Suprapubic skin (tissue), 4 donors: ENCODE data around the gene SLC11A1. TPM values are rescaled to one million over a fixed set of nuclear protein-coding genes. Genes with fewer than 3 reads are reported as not detected.

Source experiments
- DNase-seq, 2 donors: peaks; one replicate each; pipeline ENCODE4 v3.0.0-alpha.2; 2019; ENCODE audit warnings: low spot score in 2 of 2
- H3K27ac ChIP-seq: fragments of 200-600 bp; sonication (generic); one replicate; pipeline ENCODE4 v1.5.1; 2019
- H3K27me3 ChIP-seq: fragments of 200-600 bp; sonication (generic); one replicate; pipeline ENCODE4 v1.5.1; 2019
- H3K36me3 ChIP-seq: fragments of 200-600 bp; sonication (generic); one replicate; pipeline ENCODE4 v1.5.1; 2019
- H3K4me1 ChIP-seq: fragments of 200-600 bp; sonication (generic); one replicate; pipeline ENCODE4 v1.5.1; 2019
- H3K4me3 ChIP-seq: fragments of 200-600 bp; sonication (generic); one replicate; pipeline ENCODE4 v1.5.1; 2019; ENCODE audit warnings: mild to moderate bottlenecking
- H3K9me3 ChIP-seq: fragments of 200-600 bp; sonication (generic); one replicate; pipeline ENCODE4 v1.5.1; 2019
- EP300 ChIP-seq: sonication (generic); formaldehyde crosslinking; IDR thresholded peaks from one replicate; pipeline ENCODE4 v1.6.1; 2017; ENCODE audit warnings: antibody characterized with exemption
- POLR2A ChIP-seq, 2 donors: fragments of 450-650 bp; IDR thresholded peaks; one replicate each; pipeline ENCODE4 v1.6.1; 2017; ENCODE audit warnings: antibody characterized with exemption in 2 of 2, mild to moderate bottlenecking in 2 of 2, moderate library complexity in 2 of 2
- POLR2AphosphoS5 ChIP-seq, 3 donors: sonication (generic); formaldehyde crosslinking; IDR thresholded peaks; one replicate each; pipeline ENCODE4 v1.6.1; 2017; ENCODE audit warnings: antibody characterized with exemption in 3 of 3
- total RNA-seq, 4 donors: library from RNA; depleted of rRNA; stranded (reverse); fragments of >200 nt; gene quantifications; one replicate each; pipeline ENCODE4 v1.1.0, GENCODE V29; 2016
- TF ChIP-seq, protein P1 (sequence below), 2 donors: fragments of 200-600 bp in 1 of 2; fragments of 450-650 bp in 1 of 2; sonication (generic) in 1 of 2; IDR thresholded peaks; one replicate each; pipeline ENCODE4 v1.5.1; 2016 to 2019; ENCODE audit warnings: antibody characterized with exemption in 2 of 2, mild to moderate bottlenecking in 1 of 2, moderate library complexity in 1 of 2

SLC11A1 gene
- total RNA-seq, 4 donors from 2014 or later: 0.78 to 16.1 (median 7.6) TPM

DNA sequence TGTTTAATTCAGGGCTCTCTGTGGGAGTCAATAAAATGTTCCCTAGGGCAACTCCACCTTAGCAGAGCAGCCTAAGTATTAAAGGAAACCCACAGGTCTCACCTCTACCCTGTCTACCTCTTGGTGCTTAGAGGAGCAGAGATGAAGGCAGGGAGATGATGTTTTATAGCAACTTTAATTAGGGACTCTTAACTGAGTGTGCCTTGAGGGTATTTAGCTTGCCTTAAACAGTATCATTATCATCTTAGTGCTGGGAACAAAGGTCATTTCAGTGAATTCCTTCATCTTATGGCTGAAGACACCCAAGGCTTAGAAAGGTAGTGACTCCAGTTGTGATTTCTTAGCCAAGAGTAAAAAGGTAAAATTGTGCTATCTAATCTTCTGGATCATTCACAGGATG is 63.5 kb downstream of the SLC11A1 start:
- peaks cover 6% of the 10 kb centered on the region for H3K4me1 ChIP-seq
- no peaks in the 10 kb centered on the region for H3K9me3 ChIP-seq
- no peak for TF ChIP-seq EP300
- no peak for TF ChIP-seq POLR2A (IDR thresholded peaks at IDR 0.05)
- TF ChIP-seq, protein P1, sequence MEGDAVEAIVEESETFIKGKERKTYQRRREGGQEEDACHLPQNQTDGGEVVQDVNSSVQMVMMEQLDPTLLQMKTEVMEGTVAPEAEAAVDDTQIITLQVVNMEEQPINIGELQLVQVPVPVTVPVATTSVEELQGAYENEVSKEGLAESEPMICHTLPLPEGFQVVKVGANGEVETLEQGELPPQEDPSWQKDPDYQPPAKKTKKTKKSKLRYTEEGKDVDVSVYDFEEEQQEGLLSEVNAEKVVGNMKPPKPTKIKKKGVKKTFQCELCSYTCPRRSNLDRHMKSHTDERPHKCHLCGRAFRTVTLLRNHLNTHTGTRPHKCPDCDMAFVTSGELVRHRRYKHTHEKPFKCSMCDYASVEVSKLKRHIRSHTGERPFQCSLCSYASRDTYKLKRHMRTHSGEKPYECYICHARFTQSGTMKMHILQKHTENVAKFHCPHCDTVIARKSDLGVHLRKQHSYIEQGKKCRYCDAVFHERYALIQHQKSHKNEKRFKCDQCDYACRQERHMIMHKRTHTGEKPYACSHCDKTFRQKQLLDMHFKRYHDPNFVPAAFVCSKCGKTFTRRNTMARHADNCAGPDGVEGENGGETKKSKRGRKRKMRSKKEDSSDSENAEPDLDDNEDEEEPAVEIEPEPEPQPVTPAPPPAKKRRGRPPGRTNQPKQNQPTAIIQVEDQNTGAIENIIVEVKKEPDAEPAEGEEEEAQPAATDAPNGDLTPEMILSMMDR (IDR thresholded peaks at IDR 0.05): no peak
- TF ChIP-seq POLR2AphosphoS5 (IDR thresholded peaks at IDR 0.05): no peak
- H3K27ac ChIP-seq: no peak overlapping the region
- peaks cover 25% of the 10 kb centered on the region for H3K36me3 ChIP-seq
- H3K4me3 ChIP-seq: no peak overlapping the region
- DNase-seq: no peak
- H3K27me3 ChIP-seq: no peaks in the 10 kb centered on the region

Other genes starting within 250 kb of the SLC11A1 start
- 1 to 10 TPM in 1 of 4 donors, under 1 TPM in 1, not detected in 2; 0.87 to 1.0 TPM for gene CXCR1, start 215.3 kb upstream of the SLC11A1 start, total RNA-seq
- gene ARPC2, start 165.1 kb upstream of the SLC11A1 start, total RNA-seq: 100 to 1,000 TPM; 267 to 384 (median 275) TPM
- 1 to 10 TPM in 2 of 4 donors, under 1 TPM in 1, not detected in 1; 0.98 to 2.0 (median 1.6) TPM for gene GPBAR1, start 121.3 kb upstream of the SLC11A1 start, total RNA-seq
- 100 to 1,000 TPM; 103 to 154 (median 144) TPM for gene AAMP, start 112.1 kb upstream of the SLC11A1 start, total RNA-seq
- gene PNKD, start 111.8 kb upstream of the SLC11A1 start, total RNA-seq: 10 to 100 TPM; 33.4 to 66.4 (median 49.4) TPM
- gene TMBIM1, start 89.8 kb upstream of the SLC11A1 start, total RNA-seq: 100 to 1,000 TPM; 234 to 370 (median 319) TPM
- gene CATIP, start 25.4 kb upstream of the SLC11A1 start, total RNA-seq: not detected
- 100 to 1,000 TPM in 2 of 4 donors, 10 to 100 TPM in 2; 70.3 to 140 (median 99.5) TPM for gene CTDSP1, start 17.6 kb downstream of the SLC11A1 start, total RNA-seq
- gene VIL1, start 36.9 kb downstream of the SLC11A1 start, total RNA-seq: 1 to 10 TPM in 2 of 4 donors, under 1 TPM in 2; 0.21 to 3.3 (median 1.1) TPM
- 10 to 100 TPM; 10.2 to 25.9 (median 20.5) TPM for gene USP37, start 186.1 kb downstream of the SLC11A1 start, total RNA-seq
- gene CNOT9, start 186.6 kb downstream of the SLC11A1 start, total RNA-seq: 10 to 100 TPM; 41.9 to 77.6 (median 46.7) TPM
- 1 to 10 TPM in 3 of 4 donors, under 1 TPM in 1; 0.55 to 2.5 (median 1.5) TPM for gene PLCD4, start 225.6 kb downstream of the SLC11A1 start, total RNA-seq